B cell (primary cell): ENCODE data around the gene LRRC4C. TPM values are rescaled to one million over a fixed set of nuclear protein-coding genes. Genes with fewer than 3 reads are reported as not detected.
A peak's percentile ranks its signal among the peaks of the same experiment; 100 is the strongest.

Experiments
- ATAC-seq: fragments of 200-7000 bp; cut with Tn5 transposase; one replicate; pipeline ENCODE4 v1.10.0; 2021; ENCODE audit warnings: low read depth, mild to moderate bottlenecking, moderate number of reproducible peaks, moderate library complexity
- CTCF ChIA-PET: fragments of 350-600 bp; sonication (Branson Sonifier 250); formaldehyde crosslinking; loops from one replicate; lab custom pipeline; 2021; ENCODE audit warnings: antibody characterized with exemption, inconsistent platforms; lab: Charles Lee
- POLR2A ChIA-PET: fragments of 350-600 bp; sonication (Branson Sonifier 250); formaldehyde crosslinking; loops from one replicate; lab custom pipeline; 2021; ENCODE audit warnings: antibody characterized with exemption; lab: Charles Lee
- DNase-seq: peaks from one replicate; pipeline ENCODE4 v3.0.0; 2013
- H2AFZ ChIP-seq: 2 replicates; pipeline ENCODE4 v1.6.1; 2012; ENCODE audit warnings: mild to moderate bottlenecking, low read depth, low read length; ENCODE audit not compliant: insufficient read depth, poor library complexity, severe bottlenecking
- H3K27ac ChIP-seq, 2 donors: 1 replicate in 1 of 2; 2 replicates in 1 of 2; pipeline ENCODE4 v1.5.1; 2012 to 2013; ENCODE audit warnings: low read length in 2 of 2, mild to moderate bottlenecking in 2 of 2, moderate library complexity in 1 of 2
- H3K27me3 ChIP-seq, 4 experiments: fragments of 200-600 bp in 1 of 4; sonication (generic) in 1 of 4; replicated peaks in 1 of 4; 1 replicate in 2 of 4; 2 replicates in 2 of 4; pipeline versions ENCODE4 v1.6.1 to v1.7.0; 2013 to 2016; ENCODE audit warnings: low read length in 3 of 4, mild to moderate bottlenecking in 2 of 4, mixed read lengths in 1 of 4, moderate library complexity in 1 of 4; ENCODE audit not compliant: insufficient read depth in 4 of 4, control insufficient read depth in 3 of 4; ENCODE audit errors: control extremely low read depth in 1 of 4
- H3K36me3 ChIP-seq, 2 experiments: replicated peaks in 1 of 2; 1 replicate in 1 of 2; 2 replicates in 1 of 2; pipeline versions ENCODE4 v1.6.1 to v1.7.1; 2013; ENCODE audit warnings: low read length in 1 of 2; ENCODE audit not compliant: insufficient read depth in 2 of 2, control insufficient read depth in 1 of 2; ENCODE audit errors: control extremely low read depth in 1 of 2, extremely low read depth in 1 of 2
- H3K4me1 ChIP-seq, 2 donors: fragments of 200-600 bp in 1 of 2; sonication (generic) in 1 of 2; 1 replicate in 1 of 2; 2 replicates in 1 of 2; pipeline versions ENCODE4 v1.5.1 to v1.6.1; 2013 to 2017; ENCODE audit warnings: low read length in 2 of 2; ENCODE audit not compliant: control insufficient read depth in 2 of 2, insufficient read depth in 2 of 2
- H3K4me2 ChIP-seq: replicated peaks from 2 replicates; pipeline ENCODE3; 2012; ENCODE audit warnings: mild to moderate bottlenecking, low read depth, low read length; ENCODE audit not compliant: poor library complexity, severe bottlenecking
- H3K4me3 ChIP-seq, 5 experiments: fragments of 200-600 bp in 1 of 5; sonication (generic) in 1 of 5; 1 replicate in 3 of 5; 2 replicates in 2 of 5; pipeline versions ENCODE4 v1.5.1 to v1.7.0; 2011 to 2016; ENCODE audit warnings: low read length in 4 of 5, mild to moderate bottlenecking in 4 of 5, low read depth in 2 of 5, control low read depth in 1 of 5, moderate library complexity in 1 of 5; ENCODE audit not compliant: insufficient read depth in 1 of 5; ENCODE audit errors: control extremely low read depth in 1 of 5, extremely low read depth in 1 of 5
- H3K79me2 ChIP-seq: fragments of 200-600 bp; sonication (generic); one replicate; pipeline ENCODE4 v1.6.0; 2016; ENCODE audit warnings: low read length; ENCODE audit not compliant: control insufficient read depth, insufficient read depth
- H3K9ac ChIP-seq: fragments of 200-600 bp; sonication (generic); 2 replicates; pipeline ENCODE4 v1.6.1; 2017; ENCODE audit warnings: mild to moderate bottlenecking, low read length, moderate library complexity
- H3K9me3 ChIP-seq, 3 donors: one replicate each; pipeline versions ENCODE4 v1.6.1 to v1.7.1; 2013; ENCODE audit warnings: low read length in 2 of 3; ENCODE audit not compliant: control insufficient read depth in 2 of 3, insufficient read depth in 1 of 3; ENCODE audit errors: control extremely low read depth in 1 of 3
- H4K20me1 ChIP-seq: 2 replicates; pipeline ENCODE4 v1.6.0; 2012; ENCODE audit warnings: mild to moderate bottlenecking, low read length; ENCODE audit not compliant: insufficient read depth, control insufficient read depth, poor library complexity, severe bottlenecking
- H3K27ac Mint-ChIP-seq: one replicate; pipeline ENCODE4 v1.8.0; 2021; ENCODE audit warnings: mixed read lengths
- H3K27me3 Mint-ChIP-seq: one replicate; pipeline ENCODE4 v1.8.0; 2021; ENCODE audit warnings: mixed read lengths
- H3K4me1 Mint-ChIP-seq: one replicate; pipeline ENCODE4 v1.8.0; 2021; ENCODE audit warnings: mixed read lengths
- H3K4me3 Mint-ChIP-seq: one replicate; pipeline ENCODE4 v1.8.0; 2021; ENCODE audit warnings: mixed read lengths
- H3K9me3 Mint-ChIP-seq: one replicate; pipeline ENCODE4 v1.8.0; 2022; ENCODE audit warnings: mixed read lengths; ENCODE audit not compliant: insufficient read depth
- EZH2 ChIP-seq: IDR thresholded peaks from 2 replicates; pipeline ENCODE4 v1.6.1; 2012; ENCODE audit warnings: borderline replicate concordance, low read depth, mild to moderate bottlenecking, moderate library complexity, low read length; ENCODE audit not compliant: insufficient read depth, poor library complexity, severe bottlenecking
- WGBS: methylation state at CpG from one replicate; pipeline ENCODE4 v1.1.5; 2013; ENCODE audit warnings: missing lambda C conversion rate; ENCODE audit not compliant: insufficient coverage; 5-methylcytosine and 5-hydroxymethylcytosine counted together
- intact Hi-C: fragments of 100-400 bp; cut with micrococcal nuclease; formaldehyde crosslinking; loops from one replicate; pipeline ENCODE4 v1.10.0; 2022
- polyA plus RNA-seq: library from polyadenylated mRNA; depleted of rRNA; stranded (reverse); fragments of >200 nt; gene quantifications from 2 replicates; pipeline ENCODE4 v1.2.3, GENCODE V29; 2012
- total RNA-seq, 2 donors: library from RNA; stranded (reverse); fragments of 120-200 nt in 1 of 2; gene quantifications; 1 replicate in 1 of 2; 2 replicates in 1 of 2; pipeline versions ENCODE4 v1.2.3 to v1.2.4, GENCODE V29; 2013 to 2022
- TF ChIP-seq, protein P1 (sequence below): fragments of 200-600 bp; IDR thresholded peaks from one replicate; pipeline ENCODE4 v1.8.0; 2022; ENCODE audit warnings: antibody characterized with exemption, mild to moderate bottlenecking

The LRRC4C gene
- total and polyA plus RNA-seq, 2 donors (not counting 1 experiment from before 2014, with no cell fraction given) = 0.57 TPM; not detected in 1

DNA sequence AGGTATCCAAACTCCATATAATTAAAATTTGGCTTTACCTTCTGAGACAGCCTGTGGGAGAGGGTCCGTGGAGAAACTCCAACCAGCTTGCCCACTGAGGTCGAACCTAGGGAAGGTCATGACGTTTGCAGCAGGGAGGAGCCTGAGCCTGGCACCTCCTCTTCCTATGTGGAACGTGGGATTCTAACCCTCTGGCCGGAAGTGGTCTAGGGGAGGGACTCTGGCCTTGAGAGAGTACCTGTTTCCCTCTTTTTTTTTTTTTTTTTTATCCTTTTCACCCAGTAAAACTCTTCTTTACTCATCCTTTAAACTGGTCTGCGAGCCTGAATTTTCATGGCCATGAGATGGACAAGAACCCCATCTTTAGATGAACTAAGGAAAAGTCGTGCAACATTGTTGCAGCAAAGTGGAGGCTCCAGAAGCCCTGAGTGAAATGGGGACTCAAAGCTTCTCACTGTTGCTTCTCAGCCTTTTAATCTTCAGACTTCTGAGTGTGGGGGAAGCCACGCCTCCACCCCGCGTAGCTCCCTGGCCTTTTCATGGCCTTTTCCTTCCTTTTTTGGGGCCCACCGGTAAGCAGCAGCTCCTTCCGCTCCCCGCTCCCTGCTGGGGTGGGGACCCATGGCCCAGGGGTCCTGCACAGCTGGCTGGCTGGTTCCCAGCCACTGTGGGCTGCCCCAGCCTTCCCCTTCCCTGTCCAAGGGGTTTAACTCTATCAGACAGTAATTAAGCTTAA is 1359.9 kb downstream of the LRRC4C start:
- WGBS = 3% methylated on average over 7 of the region's 13 CpGs
- no peaks in the 10 kb centered on the region for H3K27me3 ChIP-seq
- no peak overlapping the region for H3K4me3 Mint-ChIP-seq
- no peaks in the 10 kb centered on the region for H3K27me3 Mint-ChIP-seq
- no peak overlapping the region for H3K4me2 ChIP-seq
- DNase-seq (no peak), ATAC-seq (no peak)
- no peaks in the 10 kb centered on the region for H4K20me1 ChIP-seq
- no peak overlapping the region for H3K4me3 ChIP-seq
- no peak overlapping the region for H3K27ac Mint-ChIP-seq
- peak overlapping the region; percentile 28 for H2AFZ ChIP-seq
- no peaks in the 10 kb centered on the region for H3K36me3 ChIP-seq
- H3K9me3 Mint-ChIP-seq = no peaks in the 10 kb centered on the region
- H3K79me2 ChIP-seq = no peaks in the 10 kb centered on the region
- no peak for TF ChIP-seq EZH2
- TF ChIP-seq, protein P1, sequence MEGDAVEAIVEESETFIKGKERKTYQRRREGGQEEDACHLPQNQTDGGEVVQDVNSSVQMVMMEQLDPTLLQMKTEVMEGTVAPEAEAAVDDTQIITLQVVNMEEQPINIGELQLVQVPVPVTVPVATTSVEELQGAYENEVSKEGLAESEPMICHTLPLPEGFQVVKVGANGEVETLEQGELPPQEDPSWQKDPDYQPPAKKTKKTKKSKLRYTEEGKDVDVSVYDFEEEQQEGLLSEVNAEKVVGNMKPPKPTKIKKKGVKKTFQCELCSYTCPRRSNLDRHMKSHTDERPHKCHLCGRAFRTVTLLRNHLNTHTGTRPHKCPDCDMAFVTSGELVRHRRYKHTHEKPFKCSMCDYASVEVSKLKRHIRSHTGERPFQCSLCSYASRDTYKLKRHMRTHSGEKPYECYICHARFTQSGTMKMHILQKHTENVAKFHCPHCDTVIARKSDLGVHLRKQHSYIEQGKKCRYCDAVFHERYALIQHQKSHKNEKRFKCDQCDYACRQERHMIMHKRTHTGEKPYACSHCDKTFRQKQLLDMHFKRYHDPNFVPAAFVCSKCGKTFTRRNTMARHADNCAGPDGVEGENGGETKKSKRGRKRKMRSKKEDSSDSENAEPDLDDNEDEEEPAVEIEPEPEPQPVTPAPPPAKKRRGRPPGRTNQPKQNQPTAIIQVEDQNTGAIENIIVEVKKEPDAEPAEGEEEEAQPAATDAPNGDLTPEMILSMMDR = no peak
- POLR2A ChIA-PET = no interaction called here
- peaks cover 0 to 7% (median 0%) of the 10 kb centered on the region in 3 donors for H3K9me3 ChIP-seq
- H3K4me1 ChIP-seq = no peaks in the 10 kb centered on the region
- H3K27ac ChIP-seq = no peak overlapping the region
- no peaks in the 10 kb centered on the region for H3K4me1 Mint-ChIP-seq
- H3K9ac ChIP-seq = no peak overlapping the region
- intact Hi-C loops = no loop called here
- CTCF ChIA-PET = no interaction called here

DNA sequence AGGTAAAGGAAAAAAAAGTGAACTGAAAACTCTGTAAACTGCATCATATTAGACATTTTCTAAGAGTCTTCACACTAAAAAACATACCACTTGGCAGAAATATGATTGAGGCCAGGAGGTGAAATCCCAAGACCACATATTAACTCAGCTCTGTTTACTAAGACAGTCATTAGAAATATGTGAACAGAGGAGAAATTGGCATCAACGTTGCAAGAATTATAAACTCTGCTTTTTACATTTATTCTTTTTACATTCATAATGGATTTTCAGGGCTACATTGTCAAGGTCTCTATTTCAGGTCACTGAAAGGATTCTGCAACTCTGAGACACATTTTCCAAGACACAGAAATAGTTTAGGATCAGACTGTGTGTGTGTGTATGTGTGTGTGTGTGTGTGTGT is 1364.0 kb downstream of the LRRC4C start:
- Histone ChIP-seq H3K4me3 (no peak overlapping the region), H3K79me2 (no peaks in the 10 kb centered on the region), H4K20me1 (no peaks in the 10 kb centered on the region), H3K9ac (no peak overlapping the region), H3K9me3 (peaks cover 0 to 3% (median 0%) of the 10 kb centered on the region in 3 donors), H3K4me2 (no peak overlapping the region), H3K27ac (no peak overlapping the region), H3K4me1 (no peaks in the 10 kb centered on the region), H2AFZ (no peak overlapping the region), H3K36me3 (no peaks in the 10 kb centered on the region), H3K27me3 (no peaks in the 10 kb centered on the region)
- ChIA-PET POLR2A (no interaction called here), CTCF (no interaction called here)
- Mint-ChIP-seq H3K27me3 (no peaks in the 10 kb centered on the region), H3K27ac (no peak overlapping the region), H3K4me3 (no peak overlapping the region), H3K4me1 (no peaks in the 10 kb centered on the region), H3K9me3 (no peaks in the 10 kb centered on the region)
- ATAC-seq = no peak
- DNase-seq = no peak
- intact Hi-C loops = no loop called here
- WGBS = 100% methylated on average over 1 of the region's 1 CpG
- TF ChIP-seq, protein P1 = no peak
- TF ChIP-seq EZH2 = no peak
